Activated T-cell treated with anti-CD3 and anti-CD28 coated beads for 48 hours (primary cell): ENCODE results near the gene SERPINA6.
"Not testable (repeated sequence)": the region's sequence is repeated elsewhere in the genome, so short reads cannot be mapped to it uniquely, and the experiment has no call there.

Experiments used
- DNase-seq: peaks from one replicate; pipeline ENCODE4 v3.0.0-alpha.2; 2020; ENCODE audit warnings: low read depth

SERPINA6 gene

DNA sequence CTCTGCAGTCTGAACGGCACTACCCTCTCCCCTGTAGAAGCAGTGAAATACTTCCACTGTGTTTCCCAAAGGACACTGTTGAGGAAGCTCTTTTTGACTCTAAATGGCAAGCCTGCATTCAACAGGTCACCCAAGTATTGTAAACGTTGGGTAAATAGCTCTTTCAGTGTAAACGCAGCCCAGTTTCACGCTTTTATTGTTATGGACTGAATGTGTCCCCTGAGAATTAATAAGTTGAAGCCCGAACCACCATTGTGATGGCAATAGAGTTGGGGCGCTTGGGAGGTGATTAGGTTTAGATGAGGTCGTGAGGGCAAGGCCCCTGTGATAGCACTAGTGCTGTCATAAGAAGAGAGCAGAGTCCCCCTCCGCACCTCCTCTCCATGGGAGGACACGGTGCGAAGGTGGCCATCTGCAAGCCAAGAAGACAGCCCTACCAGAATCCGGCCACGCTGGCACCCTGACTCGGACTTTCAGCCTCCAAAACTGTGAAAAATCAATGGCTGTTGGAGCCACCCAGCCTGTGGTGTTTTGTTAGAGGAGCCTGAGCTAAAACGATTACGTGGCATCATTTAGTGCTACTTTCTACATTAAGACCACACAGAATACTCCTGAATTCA lies 31.1 kb downstream of the SERPINA6 start:
- no peak for DNase-seq

- no peak for DNase-seq
Measured at GRCh38 chr14:94291159-94291905, 31.8 kb downstream of the SERPINA6 start.

DNA sequence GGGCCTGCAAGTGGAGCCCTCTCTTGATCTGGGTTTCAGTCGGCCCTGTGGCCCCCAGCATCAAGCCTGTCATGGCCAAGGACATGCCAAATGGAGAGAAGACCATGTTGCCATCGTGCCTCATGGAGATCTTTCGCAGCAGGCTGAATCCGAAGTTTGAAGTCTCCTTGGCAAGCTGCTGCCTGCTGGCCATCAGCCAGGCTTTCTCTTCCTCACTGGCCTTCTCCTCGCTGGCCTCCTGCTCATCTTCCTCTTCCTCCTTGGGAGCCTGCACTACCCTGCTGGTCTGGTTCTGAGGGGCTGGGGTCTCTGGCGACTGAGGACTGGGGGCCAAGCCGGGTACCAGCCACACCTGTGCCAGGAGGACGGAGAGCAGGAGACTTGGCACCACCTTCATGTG lies 32.9 kb downstream of the SERPINA6 start:
- no peak for DNase-seq

DNA sequence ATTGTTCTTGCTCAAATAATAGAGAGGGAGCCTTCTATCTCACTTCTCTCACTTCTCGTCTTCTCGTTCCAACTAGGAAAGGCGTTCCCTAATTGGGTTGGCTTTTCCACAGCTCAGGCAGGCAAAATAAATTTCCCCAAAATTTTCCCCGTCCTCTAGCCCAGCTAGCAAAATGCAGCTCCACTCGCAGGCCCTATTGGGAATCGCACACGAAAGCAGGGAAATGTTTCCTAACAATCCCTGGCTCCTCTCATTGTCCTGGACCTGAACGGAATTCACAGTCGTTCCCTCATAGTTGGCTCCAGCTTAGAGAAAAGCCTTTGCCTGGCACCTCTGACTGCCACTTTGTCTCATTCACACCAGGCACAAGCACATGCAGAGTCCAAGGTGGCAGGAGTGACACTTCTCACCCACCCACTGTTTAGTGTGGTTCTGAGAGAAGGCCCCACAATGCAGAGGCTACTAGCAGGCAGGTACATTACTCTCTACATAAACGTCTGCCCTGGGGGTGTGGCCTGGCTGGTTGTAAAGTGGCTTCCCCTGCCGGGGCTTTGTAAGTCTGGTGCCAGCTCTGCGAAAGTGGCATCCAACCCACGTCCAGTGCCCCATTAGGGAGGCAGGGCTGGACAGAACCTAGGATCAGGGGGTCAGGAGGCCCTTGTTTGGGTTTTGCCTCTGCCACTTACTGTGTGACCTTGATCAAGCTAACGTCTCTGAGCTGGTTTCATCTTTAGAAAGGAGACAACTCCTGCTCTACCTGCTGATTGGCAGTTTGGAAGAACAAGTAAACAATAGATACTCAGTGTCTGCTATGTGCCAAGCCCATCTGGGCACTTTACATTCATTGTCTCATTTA lies 34.3 kb downstream of the SERPINA6 start:
- no peak for DNase-seq

GRCh38 chr14:94285158-94285557 lies 38.0 kb downstream of the SERPINA6 start:
- DNase-seq = no peak

DNA sequence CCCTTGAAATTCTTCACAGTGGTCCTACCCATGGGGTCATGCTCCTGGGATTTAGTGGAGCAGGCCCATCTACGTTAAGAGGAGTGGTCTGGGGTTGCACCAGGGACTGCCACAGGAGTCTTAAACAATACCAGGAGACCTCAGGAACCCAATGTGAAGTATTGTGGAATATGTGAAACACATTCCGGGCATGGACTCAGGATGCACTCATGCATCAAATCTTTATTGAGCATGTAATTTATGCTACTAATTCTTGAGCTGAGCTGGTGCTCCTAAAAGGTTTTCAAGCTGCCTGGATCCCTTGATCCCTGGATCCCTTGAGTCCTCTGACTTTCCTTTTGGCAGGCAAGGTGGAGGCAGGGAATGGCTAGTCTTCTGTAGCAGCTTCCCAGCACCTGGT lies 38.9 kb downstream of the SERPINA6 start:
- no peak for DNase-seq

GRCh38 chr14:94282991-94283723 lies 40.0 kb downstream of the SERPINA6 start:
- no peak for DNase-seq

GRCh38 chr14:94278731-94279130 lies 44.4 kb downstream of the SERPINA6 start:
- DNase-seq = no peak

DNA sequence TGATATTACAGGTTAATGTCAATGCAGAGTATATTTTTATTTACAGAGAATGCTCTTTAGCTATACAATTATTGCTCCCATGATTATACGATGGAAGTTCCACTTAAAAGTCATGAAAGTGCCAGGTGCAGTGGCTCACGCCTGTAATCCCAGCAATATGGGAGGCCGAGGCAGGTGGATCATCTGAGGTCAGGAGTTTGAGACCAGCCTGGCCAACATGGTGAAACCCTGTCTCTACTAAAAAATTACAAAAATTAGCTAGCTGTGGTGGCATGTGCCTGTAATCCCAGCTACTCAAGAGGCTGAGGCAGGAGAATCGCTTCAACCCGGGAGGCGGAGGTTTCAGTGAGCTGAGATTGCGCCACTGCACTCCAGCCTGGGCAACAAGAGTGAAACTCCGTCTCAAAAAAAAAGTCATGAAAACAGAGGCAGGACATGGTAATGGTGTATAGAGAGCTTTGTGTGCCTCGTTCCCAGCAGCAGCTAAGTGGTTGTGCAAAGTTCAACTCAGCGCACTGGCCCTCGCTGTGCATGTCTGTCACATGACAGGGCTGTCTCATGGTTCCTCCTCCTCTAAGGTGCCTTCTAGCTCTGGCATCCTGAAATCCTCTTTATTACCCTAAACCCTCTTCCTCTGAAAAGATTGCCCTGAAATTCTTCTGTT lies 46.1 kb downstream of the SERPINA6 start:
- not testable (repeated sequence) for DNase-seq

GRCh38 chr14:94269156-94269555 lies 54.0 kb downstream of the SERPINA6 start:
- no peak for DNase-seq

- DNase-seq = not testable (repeated sequence)
Measured at GRCh38 chr14:94268582-94268981, 54.6 kb downstream of the SERPINA6 start.

DNA sequence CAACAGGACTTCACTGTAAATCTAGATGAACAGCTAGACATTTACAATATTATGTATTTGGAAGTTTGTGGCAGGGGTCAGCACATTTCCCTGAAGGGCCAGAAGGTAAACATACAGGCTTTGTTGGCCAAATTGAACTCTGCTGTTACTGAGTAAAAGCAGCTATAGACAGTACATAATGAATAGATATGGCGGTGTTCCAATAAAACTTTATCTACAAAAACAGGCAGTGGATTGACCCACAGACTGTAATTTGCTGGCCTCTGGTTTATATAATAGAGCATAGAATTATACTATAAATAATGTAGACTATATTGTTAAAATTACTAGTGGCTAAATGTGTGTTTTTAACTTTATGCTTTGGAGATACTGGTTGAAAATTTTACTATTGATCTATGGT lies 55.8 kb downstream of the SERPINA6 start:
- DNase-seq = no peak

GRCh38 chr14:94264195-94264594 lies 58.9 kb downstream of the SERPINA6 start:
- DNase-seq = not testable (repeated sequence)
